Neuron (in vitro differentiated cells): ENCODE data around the gene SLC9A6.
"Not testable (repeated sequence)": the region's sequence is repeated elsewhere in the genome, so short reads cannot be mapped to it uniquely, and the experiment has no call there.

Source experiments
- H2AFZ ChIP-seq: one replicate; pipeline ENCODE4 v1.6.1; 2013; ENCODE audit warnings: low read depth, mild to moderate bottlenecking, inconsistent platforms, low read length, moderate library complexity
- H3K27me3 ChIP-seq: one replicate; pipeline ENCODE4 v1.6.1; 2013; ENCODE audit warnings: low read length; ENCODE audit not compliant: insufficient read depth
- H3K36me3 ChIP-seq: one replicate; pipeline ENCODE4 v1.6.1; 2013; ENCODE audit warnings: low read length; ENCODE audit not compliant: insufficient read depth
- H3K4me1 ChIP-seq: one replicate; pipeline ENCODE4 v1.6.1; 2013; ENCODE audit warnings: low read length; ENCODE audit not compliant: insufficient read depth
- H3K4me3 ChIP-seq: 2 replicates; pipeline ENCODE4 v1.5.1; 2013; ENCODE audit warnings: mild to moderate bottlenecking, low read length, moderate library complexity
- H3K9me3 ChIP-seq: one replicate; pipeline ENCODE4 v1.6.1; 2013; ENCODE audit warnings: low read length

Gene SLC9A6

DNA sequence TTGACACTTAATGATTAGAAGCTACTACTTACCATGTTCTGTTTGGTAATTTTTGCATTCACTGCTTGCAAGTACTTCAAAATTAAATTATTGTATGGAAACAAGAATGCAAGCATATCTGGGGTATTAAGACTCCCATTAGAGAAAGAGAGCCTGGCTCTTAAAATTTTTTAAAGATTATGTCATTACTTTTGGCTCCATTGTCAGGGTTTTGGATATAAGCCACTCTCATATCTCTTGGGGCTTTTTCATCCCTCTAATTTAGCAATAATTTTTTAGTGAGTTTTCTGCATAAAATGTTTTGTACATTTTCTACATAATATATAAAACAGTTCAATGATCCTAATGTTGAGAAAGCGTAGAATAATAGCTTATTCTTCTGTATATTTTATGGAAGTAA, 49.4 kb downstream of the SLC9A6 start:
- Histone ChIP-seq H3K9me3 (no peaks in the 10 kb centered on the region), H2AFZ (no peak overlapping the region), H3K4me3 (no peak overlapping the region), H3K36me3 (peaks cover 3% of the 10 kb centered on the region), H3K27me3 (peaks cover 3% of the 10 kb centered on the region), H3K4me1 (peaks cover 2% of the 10 kb centered on the region)

DNA sequence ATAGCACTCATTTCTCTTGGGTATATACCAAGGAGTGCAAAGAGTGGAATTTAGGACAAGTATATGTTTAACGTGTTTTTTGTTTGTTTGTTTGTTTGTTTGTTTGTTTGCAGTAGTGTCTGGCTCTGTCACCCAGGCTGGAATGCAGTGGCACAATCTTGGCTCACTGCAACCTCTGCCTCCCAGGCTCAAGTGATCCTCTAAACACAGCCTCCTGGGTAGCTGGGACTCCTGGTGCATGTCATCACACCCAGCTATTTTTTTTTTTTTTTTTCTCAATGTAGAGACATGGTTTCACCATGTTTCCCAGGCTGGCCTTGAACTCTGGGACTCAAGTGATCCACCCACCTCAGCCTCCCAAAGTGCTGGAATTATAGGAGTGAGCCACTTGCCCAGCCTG, 50.4 kb downstream of the SLC9A6 start:
- Histone ChIP-seq H3K36me3 (peaks cover 3% of the 10 kb centered on the region), H3K4me3 (no peak overlapping the region), H3K27me3 (peaks cover 3% of the 10 kb centered on the region)

GRCh38 chrX:136039485-136039884, 54.2 kb downstream of the SLC9A6 start:
- Histone ChIP-seq H3K27me3 (no peaks in the 10 kb centered on the region), H3K9me3 (no peaks in the 10 kb centered on the region)

More for the DNA sequence above, 50.4 kb downstream of the SLC9A6 start:
- H2AFZ ChIP-seq: no peak overlapping the region
- H3K9me3 ChIP-seq: no peaks in the 10 kb centered on the region
- no peaks in the 10 kb centered on the region for H3K4me1 ChIP-seq

GRCh38 chrX:136039968-136040367, 54.7 kb downstream of the SLC9A6 start:
- H3K9me3 ChIP-seq: no peaks in the 10 kb centered on the region
- H3K36me3 ChIP-seq: no peaks in the 10 kb centered on the region
- no peak overlapping the region for H3K4me3 ChIP-seq
- H2AFZ ChIP-seq: no peak overlapping the region
- peaks cover 6% of the 10 kb centered on the region for H3K4me1 ChIP-seq
- no peaks in the 10 kb centered on the region for H3K27me3 ChIP-seq

More at GRCh38 chrX:136039485-136039884, 54.2 kb downstream of the SLC9A6 start:
- no peaks in the 10 kb centered on the region for H3K36me3 ChIP-seq
- H3K4me3 ChIP-seq: no peak overlapping the region
- H2AFZ ChIP-seq: no peak overlapping the region
- H3K4me1 ChIP-seq: peaks cover 1% of the 10 kb centered on the region

GRCh38 chrX:136041254-136041812, 56.1 kb downstream of the SLC9A6 start:
- no peak overlapping the region for H3K4me3 ChIP-seq
- no peak overlapping the region for H2AFZ ChIP-seq
- peaks cover 15% of the 10 kb centered on the region for H3K4me1 ChIP-seq
- H3K27me3 ChIP-seq: no peaks in the 10 kb centered on the region
- no peaks in the 10 kb centered on the region for H3K9me3 ChIP-seq
- H3K36me3 ChIP-seq: no peaks in the 10 kb centered on the region

GRCh38 chrX:136045008-136045407, 59.8 kb downstream of the SLC9A6 start:
- H3K27me3 ChIP-seq: no peaks in the 10 kb centered on the region
- no peaks in the 10 kb centered on the region for H3K36me3 ChIP-seq
- no peak overlapping the region for H3K4me3 ChIP-seq
- peaks cover 15% of the 10 kb centered on the region for H3K4me1 ChIP-seq
- no peaks in the 10 kb centered on the region for H3K9me3 ChIP-seq
- no peak overlapping the region for H2AFZ ChIP-seq

- H3K4me3 ChIP-seq: no peak overlapping the region
- peaks cover 15% of the 10 kb centered on the region for H3K4me1 ChIP-seq
- no peaks in the 10 kb centered on the region for H3K27me3 ChIP-seq
- H2AFZ ChIP-seq: no peak overlapping the region
- H3K36me3 ChIP-seq: no peaks in the 10 kb centered on the region
- no peaks in the 10 kb centered on the region for H3K9me3 ChIP-seq
Measured at GRCh38 chrX:136046295-136047015, 61.2 kb downstream of the SLC9A6 start.

DNA sequence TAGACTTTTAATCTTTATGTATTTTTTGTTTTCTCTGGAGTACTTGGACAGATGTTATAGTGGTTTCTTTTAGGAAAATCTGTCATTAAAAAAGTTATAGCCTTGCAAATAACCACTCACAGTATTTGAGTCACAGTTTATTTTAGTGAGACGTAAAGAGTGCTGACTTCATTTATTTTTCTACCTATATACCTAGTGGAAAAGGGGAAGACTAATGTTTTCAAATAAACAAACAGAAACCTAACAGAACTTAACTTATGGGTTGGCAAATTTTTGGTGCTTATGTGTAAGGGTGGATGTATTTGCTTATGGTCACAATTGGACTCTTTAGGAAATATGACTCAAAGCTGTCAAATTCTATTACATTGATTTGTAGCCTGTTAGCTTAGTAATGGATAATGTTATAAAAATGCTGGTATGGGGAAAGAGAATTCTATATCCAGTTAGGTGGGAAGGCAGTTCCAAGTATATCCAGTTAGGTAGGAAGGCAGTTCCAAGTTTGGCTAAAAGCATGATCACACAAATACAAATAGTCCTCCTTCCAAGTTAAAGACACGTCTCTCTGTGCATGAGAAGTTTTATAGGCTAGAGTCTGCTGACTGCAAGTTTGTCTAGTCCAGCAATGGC, 61.9 kb downstream of the SLC9A6 start:
- Histone ChIP-seq H2AFZ (no peak overlapping the region), H3K4me1 (peaks cover 15% of the 10 kb centered on the region), H3K4me3 (no peak overlapping the region), H3K36me3 (no peaks in the 10 kb centered on the region), H3K9me3 (no peaks in the 10 kb centered on the region), H3K27me3 (no peaks in the 10 kb centered on the region)

GRCh38 chrX:136047969-136048368, 62.7 kb downstream of the SLC9A6 start:
- H2AFZ ChIP-seq: no peak overlapping the region
- no peaks in the 10 kb centered on the region for H3K27me3 ChIP-seq
- H3K4me3 ChIP-seq: no peak overlapping the region
- no peaks in the 10 kb centered on the region for H3K36me3 ChIP-seq
- no peaks in the 10 kb centered on the region for H3K9me3 ChIP-seq
- peaks cover 15% of the 10 kb centered on the region for H3K4me1 ChIP-seq

GRCh38 chrX:136048446-136048845, 63.2 kb downstream of the SLC9A6 start:
- no peak overlapping the region for H2AFZ ChIP-seq
- no peaks in the 10 kb centered on the region for H3K36me3 ChIP-seq
- peaks cover 15% of the 10 kb centered on the region for H3K4me1 ChIP-seq
- no peak overlapping the region for H3K4me3 ChIP-seq
- no peaks in the 10 kb centered on the region for H3K27me3 ChIP-seq
- no peaks in the 10 kb centered on the region for H3K9me3 ChIP-seq

DNA sequence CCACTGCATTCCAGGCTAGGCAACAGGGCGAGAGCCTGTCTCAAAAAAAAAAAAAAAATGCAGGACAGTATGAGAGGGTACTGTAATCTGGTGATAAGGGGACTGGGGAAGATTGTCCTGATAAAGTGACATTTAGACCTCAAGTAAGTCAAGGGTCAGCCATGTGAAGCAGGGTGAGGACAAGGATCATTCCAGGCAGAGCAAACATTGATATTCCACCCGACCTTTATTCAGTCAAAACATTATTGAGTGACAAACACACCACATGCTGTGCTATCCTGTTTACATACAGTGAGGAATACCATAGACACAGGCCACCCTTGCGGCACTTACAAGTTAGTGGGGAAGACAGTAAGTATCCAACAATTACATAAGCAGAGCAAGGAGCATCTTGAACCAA, 64.4 kb downstream of the SLC9A6 start:
- peaks cover 12% of the 10 kb centered on the region for H3K4me1 ChIP-seq
- H3K9me3 ChIP-seq: no peaks in the 10 kb centered on the region
- H3K27me3 ChIP-seq: no peaks in the 10 kb centered on the region
- no peaks in the 10 kb centered on the region for H3K36me3 ChIP-seq
- H2AFZ ChIP-seq: no peak overlapping the region
- H3K4me3 ChIP-seq: no peak overlapping the region

GRCh38 chrX:136050875-136051274, 65.6 kb downstream of the SLC9A6 start:
- H3K27me3 ChIP-seq, H2AFZ ChIP-seq, H3K9me3 ChIP-seq, H3K4me3 ChIP-seq, H3K36me3 ChIP-seq, H3K4me1 ChIP-seq: not testable (repeated sequence)

DNA sequence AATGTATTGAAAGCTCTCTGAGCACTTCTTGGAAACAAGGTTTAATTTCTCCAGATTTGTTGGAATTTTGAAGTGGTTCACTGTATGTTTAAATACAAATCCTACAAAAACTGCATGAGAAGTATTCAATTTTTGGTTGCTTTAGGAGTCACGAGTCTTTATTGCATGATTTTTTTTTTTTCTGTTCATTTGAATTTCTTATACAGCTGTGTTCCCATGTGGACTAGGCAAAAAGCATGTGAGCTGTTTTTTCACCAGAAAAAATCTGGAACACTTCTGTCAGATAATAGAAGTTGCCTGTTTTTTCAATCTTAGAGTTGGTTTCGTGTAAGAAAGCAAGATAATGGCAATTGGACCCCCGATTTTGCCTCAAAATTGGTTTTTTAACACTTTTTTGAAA, 66.4 kb downstream of the SLC9A6 start:
- Histone ChIP-seq H2AFZ (no peak overlapping the region), H3K4me1 (no peaks in the 10 kb centered on the region), H3K9me3 (no peaks in the 10 kb centered on the region), H3K27me3 (no peaks in the 10 kb centered on the region), H3K36me3 (no peaks in the 10 kb centered on the region), H3K4me3 (no peak overlapping the region)
